Renal cortical epithelial cell (primary cell): Measurements from ENCODE around the gene CA10. TPM values are rescaled to one million over a fixed set of nuclear protein-coding genes. Genes with fewer than 3 reads are reported as not detected.
A peak's percentile ranks its signal among the peaks of the same experiment; 100 is the strongest.

Experiments used
- DNase-seq: peaks from one replicate; pipeline ENCODE4 v3.0.0-alpha.2; 2011; ENCODE audit warnings: low read depth
- total RNA-seq: library from RNA; depleted of rRNA; stranded (reverse); fragments of >200 nt; gene quantifications from 2 replicates; pipeline ENCODE4 v1.2.3, GENCODE V29; 2014

CA10 gene
- total RNA-seq, 1 donor from 2014 or later, result not detected

GRCh38 chr17:51725185-51725584 lies 433.3 kb downstream of the CA10 start:
- no peak for DNase-seq

GRCh38 chr17:51724043-51724580 lies 434.4 kb downstream of the CA10 start:
- no peak for DNase-seq

- DNase-seq, result no peak
These were observed 435.5 kb downstream of the CA10 start for GRCh38 chr17:51722994-51723393.

GRCh38 chr17:51721730-51722129 lies 436.8 kb downstream of the CA10 start:
- peak; percentile 45 for DNase-seq

GRCh38 chr17:51720439-51720838 lies 438.1 kb downstream of the CA10 start:
- DNase-seq, result no peak

GRCh38 chr17:51718983-51719382 lies 439.5 kb downstream of the CA10 start:
- DNase-seq, result no peak

GRCh38 chr17:51711581-51711980 lies 446.9 kb downstream of the CA10 start:
- no peak for DNase-seq

GRCh38 chr17:51710634-51710979 lies 447.9 kb downstream of the CA10 start:
- DNase-seq, result no peak

- DNase-seq, result no peak
These were observed 448.6 kb downstream of the CA10 start for GRCh38 chr17:51709694-51710633.

- no peak for DNase-seq
These were observed 451.3 kb downstream of the CA10 start for GRCh38 chr17:51707216-51707615.

- DNase-seq, result no peak
These were observed 452.4 kb downstream of the CA10 start for GRCh38 chr17:51706093-51706492.

GRCh38 chr17:51703361-51704341 lies 454.9 kb downstream of the CA10 start:
- peak; percentile 70 for DNase-seq

GRCh38 chr17:51702963-51703360 lies 455.6 kb downstream of the CA10 start:
- DNase-seq, result no peak

GRCh38 chr17:51701501-51701900 lies 457.0 kb downstream of the CA10 start:
- DNase-seq, result no peak

GRCh38 chr17:51700011-51700760 lies 458.3 kb downstream of the CA10 start:
- DNase-seq, result no peak

- no peak for DNase-seq
These were observed 459.2 kb downstream of the CA10 start for GRCh38 chr17:51699303-51699702.

- DNase-seq, result no peak
These were observed 465.6 kb downstream of the CA10 start for GRCh38 chr17:51692917-51693316.

GRCh38 chr17:51687887-51688286 lies 470.6 kb downstream of the CA10 start:
- DNase-seq, result no peak

- no peak for DNase-seq
These were observed 473.1 kb downstream of the CA10 start for GRCh38 chr17:51685287-51685909.

- no peak for DNase-seq
These were observed 474.3 kb downstream of the CA10 start for GRCh38 chr17:51684214-51684613.

- no peak for DNase-seq
These were observed 475.2 kb downstream of the CA10 start for GRCh38 chr17:51683291-51683690.
